ENCODE data around the gene OTOS. TPM values are rescaled to one million over a fixed set of nuclear protein-coding genes. Genes with fewer than 3 reads are reported as not detected.

OTOS gene
- total RNA-seq, 1 experiment from 2014 or later = not detected

DNA sequence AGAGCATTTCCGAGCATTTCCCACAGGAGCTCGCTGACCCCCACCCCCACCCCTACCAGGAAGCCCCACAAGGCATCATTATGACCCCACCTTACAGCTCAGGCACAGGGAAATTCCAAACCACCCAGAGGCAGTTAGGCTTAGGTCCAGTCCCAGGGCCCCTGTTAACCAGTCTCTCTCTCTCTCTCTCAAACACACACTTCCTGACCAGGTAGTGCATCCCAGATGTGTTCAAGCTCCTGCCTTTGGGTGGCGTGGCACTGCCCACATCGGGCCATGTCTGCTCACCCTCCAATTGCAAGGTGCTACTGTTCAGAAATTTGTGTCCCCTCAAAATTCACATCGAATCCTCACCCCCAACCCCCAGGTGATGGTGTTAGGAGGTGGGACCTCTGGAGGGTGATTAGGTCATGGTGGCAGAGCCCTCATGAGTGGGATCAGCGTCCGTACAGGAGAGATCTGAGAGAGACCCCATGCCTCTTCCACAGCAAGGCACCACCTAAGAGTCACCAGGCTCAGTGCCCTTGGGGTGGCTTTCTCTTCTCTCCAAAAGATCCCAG is 13.2 kb downstream of the OTOS start:
- TF ChIP-seq SRF (IDR thresholded peaks at IDR 0.05; ENCODE audit: low read depth) (no peak), SIN3A (IDR thresholded peaks at IDR 0.05; ENCODE audit: low read depth) (no peak), POLR2AphosphoS5 (IDR thresholded peaks at IDR 0.05; ENCODE audit: low read depth, low read length) (no peak), YY1 (IDR thresholded peaks at IDR 0.05; ENCODE audit: extremely low read depth, insufficient replicate concordance, low read depth, low read length) (no peak), ZFX (IDR thresholded peaks at IDR 0.05) (no peak), JUND (IDR thresholded peaks at IDR 0.05) (no peak), CBX3 (IDR thresholded peaks at IDR 0.05; ENCODE audit: low read depth) (no peak), RAD21 (IDR thresholded peaks at IDR 0.05; ENCODE audit: low read depth) (no peak), EZH2 (IDR thresholded peaks at IDR 0.05) (no peak), ZNF274 (IDR thresholded peaks at IDR 0.05; ENCODE audit: low read depth, low read length) (no peak), EZH2phosphoT487 (IDR thresholded peaks at IDR 0.05; ENCODE audit: borderline replicate concordance) (no peak), POLR2A (IDR thresholded peaks at IDR 0.05; ENCODE audit: borderline replicate concordance, extremely low read depth, insufficient read depth, insufficient read length) (no peak), TCF7L2 (IDR thresholded peaks at IDR 0.05; ENCODE audit: borderline replicate concordance, extremely low read depth, insufficient read depth, insufficient read length) (no peak), EGR1 (IDR thresholded peaks at IDR 0.05; ENCODE audit: low read depth) (no peak), ELF1 (IDR thresholded peaks at IDR 0.05; ENCODE audit: borderline replicate concordance, low read depth) (no peak), SP1 (IDR thresholded peaks at IDR 0.05; ENCODE audit: low read depth) (no peak), FOSL1 (IDR thresholded peaks at IDR 0.05; ENCODE audit: low read depth) (no peak)
- TF ChIP-seq, protein P1, sequence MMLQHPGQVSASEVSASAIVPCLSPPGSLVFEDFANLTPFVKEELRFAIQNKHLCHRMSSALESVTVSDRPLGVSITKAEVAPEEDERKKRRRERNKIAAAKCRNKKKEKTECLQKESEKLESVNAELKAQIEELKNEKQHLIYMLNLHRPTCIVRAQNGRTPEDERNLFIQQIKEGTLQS (IDR thresholded peaks at IDR 0.05) = no peak
- TF ChIP-seq, protein P2, sequence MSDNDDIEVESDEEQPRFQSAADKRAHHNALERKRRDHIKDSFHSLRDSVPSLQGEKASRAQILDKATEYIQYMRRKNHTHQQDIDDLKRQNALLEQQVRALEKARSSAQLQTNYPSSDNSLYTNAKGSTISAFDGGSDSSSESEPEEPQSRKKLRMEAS (IDR thresholded peaks at IDR 0.05) = no peak
- TF ChIP-seq, protein P3, sequence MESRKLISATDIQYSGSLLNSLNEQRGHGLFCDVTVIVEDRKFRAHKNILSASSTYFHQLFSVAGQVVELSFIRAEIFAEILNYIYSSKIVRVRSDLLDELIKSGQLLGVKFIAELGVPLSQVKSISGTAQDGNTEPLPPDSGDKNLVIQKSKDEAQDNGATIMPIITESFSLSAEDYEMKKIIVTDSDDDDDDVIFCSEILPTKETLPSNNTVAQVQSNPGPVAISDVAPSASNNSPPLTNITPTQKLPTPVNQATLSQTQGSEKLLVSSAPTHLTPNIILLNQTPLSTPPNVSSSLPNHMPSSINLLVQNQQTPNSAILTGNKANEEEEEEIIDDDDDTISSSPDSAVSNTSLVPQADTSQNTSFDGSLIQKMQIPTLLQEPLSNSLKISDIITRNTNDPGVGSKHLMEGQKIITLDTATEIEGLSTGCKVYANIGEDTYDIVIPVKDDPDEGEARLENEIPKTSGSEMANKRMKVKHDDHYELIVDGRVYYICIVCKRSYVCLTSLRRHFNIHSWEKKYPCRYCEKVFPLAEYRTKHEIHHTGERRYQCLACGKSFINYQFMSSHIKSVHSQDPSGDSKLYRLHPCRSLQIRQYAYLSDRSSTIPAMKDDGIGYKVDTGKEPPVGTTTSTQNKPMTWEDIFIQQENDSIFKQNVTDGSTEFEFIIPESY (IDR thresholded peaks at IDR 0.05; ENCODE audit: extremely low read depth, insufficient replicate concordance, low read length) = no peak
- POLR2A ChIA-PET = no interaction called here
- H3K9me2 ChIP-seq (ENCODE audit: insufficient read depth) = no peaks in the 10 kb centered on the region
- RAD21 ChIA-PET (ENCODE audit: low non-redundant PET in 1 of 2, low total read pairs in 2 of 2, uncharacterized antibody in 2 of 2, unreplicated experiment in 2 of 2) = no interaction called here
- H3K9me3 ChIP-seq (ENCODE audit: control insufficient read depth in 1 of 2, insufficient read depth in 1 of 2, low read depth in 1 of 2, low read length in 2 of 2) = no peaks in the 10 kb centered on the region
- H3K36me3 ChIP-seq (ENCODE audit: control insufficient read depth in 1 of 2, insufficient read depth in 2 of 2, low read length in 2 of 2) = peaks cover 22 to 28% of the 10 kb centered on the region in 2 experiments; a peak in 3 of 4 replicates
- H3K27me3 ChIP-seq (ENCODE audit: insufficient read depth, low read length) = no peaks in the 10 kb centered on the region
- no peaks in the 10 kb centered on the region for H4K20me1 ChIP-seq (ENCODE audit: insufficient read depth)
- DNase-seq (ENCODE audit: low read depth, low spot score) (no peak), ATAC-seq (no peak)
- no TSS peak for BruUV-seq (replicated peaks)
- intact Hi-C loops (cut with micrococcal nuclease) = no loop called here
- no peak overlapping the region for H3K4me2 ChIP-seq (ENCODE audit: low read length)
- no peak overlapping the region for H2AFZ ChIP-seq (ENCODE audit: low read depth, low read length, poor library complexity, severe bottlenecking)
- H3K4me3 ChIP-seq (replicated peaks in 1 of 2; ENCODE audit: low read depth in 1 of 2, low read length in 2 of 2) = no peak overlapping the region
- no peaks in the 10 kb centered on the region; the same call in 1 of the 2 replicates for H3K79me2 ChIP-seq (ENCODE audit: insufficient read depth, low read length)
- CTCF ChIA-PET = no interaction called here
- no peak overlapping the region for H3K27ac ChIP-seq (ENCODE audit: low read depth, low read length)
- H3K9ac ChIP-seq (ENCODE audit: low read length) = no peak overlapping the region
- no peaks in the 10 kb centered on the region for H3K4me1 ChIP-seq (ENCODE audit: control insufficient read depth in 1 of 2, insufficient read depth in 2 of 2, low read length in 2 of 2)

Measured in HCT116 (cell line).